H1 (cell line): ENCODE results near the gene IPO13.

Source experiments
- CTCF ChIP-seq, 3 experiments: IDR thresholded peaks; 1 replicate in 2 of 3; 2 replicates in 1 of 3; pipeline versions ENCODE4 v1.5.1 to v1.6.1; 2011; ENCODE audit warnings: low read length in 3 of 3, mild to moderate bottlenecking in 3 of 3, inconsistent platforms in 2 of 3, low read depth in 1 of 3, moderate library complexity in 1 of 3; ENCODE audit not compliant: insufficient read depth in 1 of 3; ENCODE audit errors: control extremely low read depth in 1 of 3
- EP300 ChIP-seq, 2 experiments: IDR thresholded peaks; 1 replicate in 1 of 2; 2 replicates in 1 of 2; pipeline ENCODE4 v1.6.1; 2011 to 2012; ENCODE audit warnings: low read depth in 2 of 2, low read length in 2 of 2, mild to moderate bottlenecking in 2 of 2, borderline replicate concordance in 1 of 2, inconsistent platforms in 1 of 2, moderate library complexity in 1 of 2
- EZH2 ChIP-seq: fragments of 200-600 bp; sonication (generic); IDR thresholded peaks from 2 replicates; pipeline ENCODE4 v1.7.1; 2012; ENCODE audit warnings: low read depth, mild to moderate bottlenecking, moderate library complexity, low read length, inconsistent platforms; ENCODE audit not compliant: severe bottlenecking
- HDAC2 ChIP-seq, 2 experiments: fragments of 300-600 bp in 1 of 2; sonication (generic) in 1 of 2; IDR thresholded peaks; 2 replicates each; pipeline ENCODE4 v1.6.1; 2011 to 2012; ENCODE audit warnings: low read depth in 2 of 2, low read length in 2 of 2, mild to moderate bottlenecking in 2 of 2, moderate library complexity in 2 of 2, borderline replicate concordance in 1 of 2, inconsistent platforms in 1 of 2
- POLR2A ChIP-seq, 2 experiments: IDR thresholded peaks; 1 replicate in 1 of 2; 2 replicates in 1 of 2; pipeline ENCODE4 v1.6.1; 2011; ENCODE audit warnings: low read depth in 2 of 2, low read length in 2 of 2, mild to moderate bottlenecking in 2 of 2; ENCODE audit errors: control extremely low read depth in 1 of 2
- POLR2AphosphoS5 ChIP-seq: IDR thresholded peaks from 2 replicates; pipeline ENCODE4 v1.6.1; 2011; ENCODE audit warnings: low read depth, low read length
- SRF ChIP-seq: IDR thresholded peaks from 2 replicates; pipeline ENCODE4 v1.6.1; 2011; ENCODE audit warnings: mild to moderate bottlenecking, low read depth, low read length, moderate library complexity
- SUZ12 ChIP-seq: fragments of 200-600 bp; sonication (generic); IDR thresholded peaks from 2 replicates; pipeline ENCODE4 v1.6.1; 2012; ENCODE audit warnings: mild to moderate bottlenecking, inconsistent platforms, low read length, moderate library complexity, mixed read lengths
- TAF1 ChIP-seq: IDR thresholded peaks from 2 replicates; pipeline ENCODE4 v1.6.1; 2011; ENCODE audit warnings: mild to moderate bottlenecking, low read depth, low read length

DNA sequence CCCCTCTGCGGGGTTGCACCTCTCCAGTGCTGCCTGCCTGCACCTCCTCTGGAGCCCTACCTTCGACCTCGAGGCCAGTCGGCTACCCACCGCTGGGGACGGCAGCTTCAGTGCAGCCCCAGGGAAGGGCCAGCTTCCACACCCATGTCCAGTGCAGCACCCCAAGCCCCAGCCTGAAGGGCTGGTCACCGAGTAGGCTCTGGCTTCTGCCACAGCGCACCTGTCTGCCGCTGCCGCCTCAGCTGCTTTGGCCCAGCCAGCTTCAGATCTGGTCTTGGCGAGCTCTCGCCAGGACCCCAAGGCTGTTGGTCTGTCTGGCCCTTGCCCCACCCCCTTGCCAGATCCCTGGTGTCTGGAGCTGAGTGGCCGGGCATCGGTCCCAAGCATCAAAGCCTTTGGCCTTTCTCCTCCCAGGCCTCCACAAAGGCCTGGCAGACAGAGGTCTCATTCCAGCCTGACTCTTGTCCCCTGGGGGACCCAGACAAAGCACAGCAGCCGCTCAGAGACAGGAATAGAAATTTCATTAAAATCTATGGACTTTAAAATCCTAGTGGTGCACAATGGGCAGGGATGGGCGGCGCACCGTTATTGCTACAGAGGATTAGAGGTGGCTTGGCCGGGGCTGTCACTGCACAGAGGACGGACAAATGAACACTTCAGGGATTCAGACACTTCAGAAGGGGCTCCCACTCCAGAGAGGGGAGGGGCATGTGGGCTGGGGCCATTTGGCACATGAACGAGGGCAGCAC lies 49.4 kb downstream of the IPO13 start:
- TF ChIP-seq POLR2AphosphoS5 (no peak), SUZ12 (no peak), TAF1 (no peak), EP300 (IDR thresholded peaks at IDR 0.05; ENCODE audit: borderline replicate concordance in 1 of 2, low read depth in 2 of 2, low read length in 2 of 2) (no peak), CTCF (IDR thresholded peaks at IDR 0.05; ENCODE audit: control extremely low read depth in 1 of 3, insufficient read depth in 1 of 3, low read depth in 1 of 3, low read length in 3 of 3) (no peak), EZH2 (no peak), HDAC2 (IDR thresholded peaks at IDR 0.05; ENCODE audit: borderline replicate concordance in 1 of 2, low read depth in 2 of 2, low read length in 2 of 2) (no peak), SRF (no peak), POLR2A (IDR thresholded peaks at IDR 0.05; ENCODE audit: control extremely low read depth in 1 of 2, low read depth in 2 of 2, low read length in 2 of 2) (no peak)
